K562 (cell line): ENCODE data around the gene TRAF3.

Source experiments
- CTCF ChIP-seq, 3 experiments: IDR thresholded peaks in 2 of 3; conservative IDR thresholded peaks in 1 of 3; 2 replicates each; pipeline ENCODE4 v1.5.1; 2011 to 2012; ENCODE audit warnings: low read length in 3 of 3, mild to moderate bottlenecking in 3 of 3, control low read depth in 2 of 3, improper control_type of control experiment in 1 of 3, inconsistent platforms in 1 of 3, low read depth in 1 of 3, mixed read lengths in 1 of 3, moderate library complexity in 1 of 3; ENCODE audit not compliant: insufficient read depth in 2 of 3
- FOXM1 ChIP-seq, 2 experiments: fragments of 450-650 bp in 1 of 2; sonication (generic) in 1 of 2; formaldehyde crosslinking in 1 of 2; IDR thresholded peaks; 2 replicates each; pipeline versions ENCODE4 v1.6.1 to v1.9.0; 2017 to 2022; ENCODE audit warnings: low read depth in 2 of 2, mild to moderate bottlenecking in 2 of 2, missing genetic modification reagents in 1 of 2, moderate library complexity in 1 of 2
- MAFG ChIP-seq: fragments of 450-650 bp; conservative IDR thresholded peaks from 2 replicates; pipeline ENCODE4 v1.6.1; 2016; ENCODE audit warnings: missing genetic modification characterization, missing compliant biosample characterization
- MYC ChIP-seq, 2 experiments: fragments of 250-450 bp in 1 of 2; sonication (Bioruptor Pico) in 1 of 2; IDR thresholded peaks; 2 replicates each; pipeline versions ENCODE4 v1.5.1 to v1.6.1; 2012 to 2021; ENCODE audit warnings: low read depth in 2 of 2, borderline replicate concordance in 1 of 2, improper control_type of control experiment in 1 of 2, low read length in 1 of 2, mild to moderate bottlenecking in 1 of 2, moderate library complexity in 1 of 2
- PKNOX1 ChIP-seq: fragments of 450-650 bp; IDR thresholded peaks from 2 replicates; pipeline ENCODE4 v1.6.1; 2016
- POLR2A ChIP-seq: fragments of 450-650 bp; conservative IDR thresholded peaks from 2 replicates; pipeline ENCODE4 v1.6.1; 2016
- RCOR1 ChIP-seq, 2 experiments: IDR thresholded peaks; 2 replicates each; pipeline ENCODE4 v1.6.1; 2012; ENCODE audit warnings: low read depth in 2 of 2, low read length in 2 of 2, borderline replicate concordance in 1 of 2, improper control_type of control experiment in 1 of 2
- SMARCB1 ChIP-seq: IDR thresholded peaks from 2 replicates; pipeline ENCODE4 v1.6.1; 2011; ENCODE audit warnings: improper control_type of control experiment, low read depth; ENCODE audit not compliant: insufficient read length
- SRF ChIP-seq, 2 experiments: fragments of 250-450, 450-650 bp in 1 of 2; sonication (Bioruptor Pico) in 1 of 2; sonication (generic) in 1 of 2; formaldehyde crosslinking; IDR thresholded peaks; 2 replicates each; pipeline versions ENCODE4 v1.5.0 to v1.5.1; 2020 to 2022; ENCODE audit warnings: mild to moderate bottlenecking in 1 of 2, missing genetic modification reagents in 1 of 2
- ZNF133 ChIP-seq: fragments of 250-450 bp; sonication (Bioruptor Pico); IDR thresholded peaks from 2 replicates; pipeline ENCODE4 v1.4.0; 2020; ENCODE audit warnings: mild to moderate bottlenecking
- ZNF584 ChIP-seq: fragments of 200-800 bp; sonication (Bioruptor generic); IDR thresholded peaks from 2 replicates; pipeline ENCODE4 v1.6.1; 2016; ENCODE audit warnings: low read depth, mild to moderate bottlenecking, missing genetic modification characterization, missing compliant biosample characterization
- ZNF644 ChIP-seq: fragments of 200-800 bp; sonication (Bioruptor generic); IDR thresholded peaks from 2 replicates; pipeline ENCODE4 v1.6.1; 2016; ENCODE audit warnings: low read depth, missing genetic modification characterization, missing compliant biosample characterization

- no peak for TF ChIP-seq CTCF (IDR thresholded peaks at IDR 0.05 in 2 of 3, conservative IDR thresholded peaks at IDR 0.05 in 1 of 3; ENCODE audit: insufficient read depth in 2 of 3, low read depth in 1 of 3, low read length in 3 of 3)
- no peak for TF ChIP-seq FOXM1 (IDR thresholded peaks at IDR 0.05; ENCODE audit: low read depth)
- TF ChIP-seq FOXM1 (CRISPR knock-in tag; IDR thresholded peaks at IDR 0.05; ENCODE audit: low read depth): no peak
- TF ChIP-seq SMARCB1: no peak
- TF ChIP-seq PKNOX1: no peak
- TF ChIP-seq ZNF644 (tag): no peak
- no peak for TF ChIP-seq MAFG (tag)
- no peak for TF ChIP-seq RCOR1 (IDR thresholded peaks at IDR 0.05; ENCODE audit: borderline replicate concordance in 1 of 2, low read depth in 2 of 2, low read length in 2 of 2)
- TF ChIP-seq MYC (IDR thresholded peaks at IDR 0.05; ENCODE audit: low read depth, low read length): no peak
- TF ChIP-seq MYC (CRISPR knock-in tag; IDR thresholded peaks at IDR 0.05; ENCODE audit: borderline replicate concordance, low read depth): no peak
- TF ChIP-seq ZNF584 (CRISPR knock-in tag): no peak
- TF ChIP-seq SRF (CRISPR knock-in tag; IDR thresholded peaks at IDR 0.05): no peak
- peak; percentile 38; the same call in 1 of the 2 replicates for TF ChIP-seq POLR2A
- TF ChIP-seq ZNF133 (CRISPR knock-in tag): no peak
Measured at GRCh38 chr14:102731101-102731870, 46.0 kb upstream of the TRAF3 start.
